Panc1 (cell line): ENCODE data around the gene TXN2. TPM values are rescaled to one million over a fixed set of nuclear protein-coding genes. Genes with fewer than 3 reads are reported as not detected.

ENCODE experiments used
- ATAC-seq: fragments of 200-7000 bp; cut with Tn5 transposase; 2 replicates; pipeline ENCODE4 v1.9.1; 2020; ENCODE audit warnings: mild to moderate bottlenecking, moderate library complexity
- BruUV-seq: library from RNA; stranded (reverse); fragments of 400-500 nt; replicated peaks from 2 replicates; lab custom pipeline; 2021; lab: Mats Ljungman, UMichigan
- CTCF ChIA-PET: fragments of 300-600 bp; sonication (Branson Sonifier 250); formaldehyde crosslinking; loops from one replicate; lab custom pipeline; 2022; ENCODE audit warnings: antibody characterized with exemption; lab: Charles Lee
- POLR2A ChIA-PET: fragments of 300-600 bp; sonication (Branson Sonifier 250); formaldehyde crosslinking; loops from one replicate; lab custom pipeline; 2022; ENCODE audit warnings: antibody characterized with exemption; lab: Charles Lee
- DNase-seq: peaks from one replicate; pipeline ENCODE4 v3.0.0-alpha.2; 2010; ENCODE audit warnings: low read depth, low spot score
- H3K27ac ChIP-seq: 2 replicates; pipeline ENCODE4 v1.5.1; 2011; ENCODE audit warnings: mild to moderate bottlenecking, low read length, inconsistent platforms
- H3K27me3 ChIP-seq: fragments of 200-500 bp; sonication (Bioruptor generic); 2 replicates; pipeline ENCODE4 v1.6.0; 2014; ENCODE audit warnings: low read length, inconsistent platforms; ENCODE audit not compliant: control insufficient read depth, insufficient read depth
- H3K36me3 ChIP-seq: fragments of 200-500 bp; sonication (Bioruptor generic); 2 replicates; pipeline ENCODE4 v1.5.1; 2014; ENCODE audit warnings: inconsistent platforms, mild to moderate bottlenecking, low read length, moderate library complexity; ENCODE audit not compliant: control insufficient read depth, insufficient read depth
- H3K4me1 ChIP-seq: 2 replicates; pipeline ENCODE4 v1.5.1; 2011; ENCODE audit warnings: inconsistent platforms, mild to moderate bottlenecking, low read length, moderate library complexity; ENCODE audit not compliant: control insufficient read depth, insufficient read depth
- H3K4me3 ChIP-seq, 2 experiments: 2 replicates each; pipeline ENCODE4 v1.5.1; 2011 to 2012; ENCODE audit warnings: low read depth in 2 of 2, low read length in 2 of 2, mild to moderate bottlenecking in 2 of 2, inconsistent platforms in 1 of 2, moderate library complexity in 1 of 2
- H3K9me3 ChIP-seq: fragments of 200-500 bp; sonication (Bioruptor generic); 2 replicates; pipeline ENCODE4 v1.5.1; 2014; ENCODE audit warnings: low read depth, mild to moderate bottlenecking, inconsistent platforms, low read length, moderate library complexity; ENCODE audit not compliant: control insufficient read depth, insufficient read depth
- POLR2AphosphoS5 ChIP-seq: IDR thresholded peaks from 2 replicates; pipeline ENCODE4 v1.6.1; 2012; ENCODE audit warnings: mild to moderate bottlenecking, low read depth, low read length, moderate library complexity
- REST ChIP-seq, 2 experiments: IDR thresholded peaks; 2 replicates each; pipeline ENCODE4 v1.6.1; 2011 to 2012; ENCODE audit warnings: low read depth in 2 of 2, control low read depth in 1 of 2, low read length in 1 of 2, mild to moderate bottlenecking in 1 of 2, moderate library complexity in 1 of 2; ENCODE audit not compliant: insufficient read depth in 1 of 2
- SIN3A ChIP-seq: IDR thresholded peaks from 2 replicates; pipeline ENCODE4 v1.6.1; 2012; ENCODE audit warnings: low read depth, mild to moderate bottlenecking, low read length, moderate library complexity, borderline replicate concordance; ENCODE audit not compliant: insufficient read depth
- TCF7L2 ChIP-seq: IDR thresholded peaks from 2 replicates; pipeline ENCODE4 v1.6.1; 2011; ENCODE audit warnings: mild to moderate bottlenecking, low read depth, low read length, inconsistent platforms
- in situ Hi-C: cut with HindIII; loops from 2 replicates; pipeline ENCODE4 v1.10.0; 2016; ENCODE audit warnings: low sequenced_read_pairs, low pct_unique_long_range_greater_than_20kb
- intact Hi-C: fragments of 100-400 bp; cut with micrococcal nuclease; formaldehyde crosslinking; loops from one replicate; pipeline ENCODE4 v1.10.0; 2022; ENCODE audit not compliant: unreplicated experiment
- total RNA-seq: library from RNA; stranded (reverse); gene quantifications from one replicate; pipeline ENCODE4 v1.2.1, GENCODE V29; 2021; ENCODE audit not compliant: unreplicated experiment
- TF ChIP-seq, protein P1 (sequence below): fragments of 450-650 bp; IDR thresholded peaks from 2 replicates; pipeline ENCODE4 v1.5.1; 2017; ENCODE audit warnings: mild to moderate bottlenecking

Gene TXN2
- total RNA-seq, 1 experiment from 2014 or later = 64.1 TPM

GRCh38 chr22:36505998-36506635 lies 24.7 kb upstream of the TXN2 start:
- peak overlapping the region; percentile 48 to 60 for H3K4me3 ChIP-seq
- peaks cover 5% of the 10 kb centered on the region for H3K36me3 ChIP-seq
- no peaks in the 10 kb centered on the region for H3K9me3 ChIP-seq
- ChIA-PET POLR2A (no interaction called here), CTCF (no interaction called here)
- in situ Hi-C loops = no loop called here
- BruUV-seq = no TSS peak
- H3K27me3 ChIP-seq = no peaks in the 10 kb centered on the region
- no peak for DNase-seq
- TF ChIP-seq POLR2AphosphoS5 = no peak
- no peaks in the 10 kb centered on the region for H3K4me1 ChIP-seq
- peak overlapping the region; percentile 63 for H3K27ac ChIP-seq
- intact Hi-C loops = no loop called here
- no peak for ATAC-seq

DNA sequence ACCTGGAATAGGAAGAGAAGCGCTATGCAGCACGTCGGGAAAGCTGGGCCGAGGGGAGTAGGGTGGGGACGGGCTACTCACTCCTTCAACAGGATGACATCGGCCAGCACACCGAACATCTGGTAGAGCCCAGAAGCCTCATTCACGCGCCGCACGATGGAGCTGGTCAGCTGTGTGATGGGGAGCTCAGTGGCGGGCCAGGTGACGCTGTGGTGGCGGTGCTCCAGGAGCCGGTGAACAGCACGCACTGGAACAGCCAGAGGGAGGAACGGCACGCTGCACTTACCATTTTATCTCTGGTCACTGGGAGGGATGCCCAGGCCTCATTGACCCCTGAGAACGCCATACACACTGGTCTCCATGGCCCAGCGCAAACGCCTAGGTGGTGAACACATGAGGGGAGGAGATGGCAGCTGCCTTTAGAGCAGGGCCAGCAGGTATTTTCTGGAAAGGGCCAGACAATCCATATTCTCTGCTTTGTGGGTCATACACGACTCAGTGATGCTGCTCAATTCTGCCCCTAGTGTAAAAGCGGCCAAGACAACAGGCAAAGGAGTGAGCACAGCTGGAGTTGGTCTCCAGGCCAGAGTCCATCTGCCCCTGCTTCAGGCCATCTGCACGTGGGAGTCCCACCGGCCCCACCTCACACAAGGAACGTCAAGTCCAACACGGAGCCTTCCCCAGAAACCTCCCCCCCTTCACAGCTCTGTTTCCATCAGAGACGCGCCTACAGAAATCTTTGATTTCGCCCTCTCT lies 16.6 kb upstream of the TXN2 start:
- intact Hi-C loops = no loop called here
- DNase-seq (no peak), ATAC-seq (peak; percentile 68; the same call in 1 of the 2 replicates)
- POLR2A ChIA-PET = no interaction called here
- no peaks in the 10 kb centered on the region for H3K36me3 ChIP-seq
- TF ChIP-seq REST (IDR thresholded peaks at IDR 0.05; ENCODE audit: insufficient read depth in 1 of 2, low read depth in 2 of 2, low read length in 1 of 2) = no peak
- TF ChIP-seq TCF7L2 = no peak
- TF ChIP-seq POLR2AphosphoS5 = no peak
- TF ChIP-seq, protein P1, sequence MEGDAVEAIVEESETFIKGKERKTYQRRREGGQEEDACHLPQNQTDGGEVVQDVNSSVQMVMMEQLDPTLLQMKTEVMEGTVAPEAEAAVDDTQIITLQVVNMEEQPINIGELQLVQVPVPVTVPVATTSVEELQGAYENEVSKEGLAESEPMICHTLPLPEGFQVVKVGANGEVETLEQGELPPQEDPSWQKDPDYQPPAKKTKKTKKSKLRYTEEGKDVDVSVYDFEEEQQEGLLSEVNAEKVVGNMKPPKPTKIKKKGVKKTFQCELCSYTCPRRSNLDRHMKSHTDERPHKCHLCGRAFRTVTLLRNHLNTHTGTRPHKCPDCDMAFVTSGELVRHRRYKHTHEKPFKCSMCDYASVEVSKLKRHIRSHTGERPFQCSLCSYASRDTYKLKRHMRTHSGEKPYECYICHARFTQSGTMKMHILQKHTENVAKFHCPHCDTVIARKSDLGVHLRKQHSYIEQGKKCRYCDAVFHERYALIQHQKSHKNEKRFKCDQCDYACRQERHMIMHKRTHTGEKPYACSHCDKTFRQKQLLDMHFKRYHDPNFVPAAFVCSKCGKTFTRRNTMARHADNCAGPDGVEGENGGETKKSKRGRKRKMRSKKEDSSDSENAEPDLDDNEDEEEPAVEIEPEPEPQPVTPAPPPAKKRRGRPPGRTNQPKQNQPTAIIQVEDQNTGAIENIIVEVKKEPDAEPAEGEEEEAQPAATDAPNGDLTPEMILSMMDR = no peak
- no peak for TF ChIP-seq SIN3A
- no peaks in the 10 kb centered on the region for H3K4me1 ChIP-seq
- H3K27me3 ChIP-seq = no peaks in the 10 kb centered on the region
- H3K27ac ChIP-seq = no peak overlapping the region
- in situ Hi-C loops = no loop called here
- H3K9me3 ChIP-seq = no peaks in the 10 kb centered on the region
- CTCF ChIA-PET = no interaction called here
- no peak overlapping the region for H3K4me3 ChIP-seq
- BruUV-seq = no TSS peak

DNA sequence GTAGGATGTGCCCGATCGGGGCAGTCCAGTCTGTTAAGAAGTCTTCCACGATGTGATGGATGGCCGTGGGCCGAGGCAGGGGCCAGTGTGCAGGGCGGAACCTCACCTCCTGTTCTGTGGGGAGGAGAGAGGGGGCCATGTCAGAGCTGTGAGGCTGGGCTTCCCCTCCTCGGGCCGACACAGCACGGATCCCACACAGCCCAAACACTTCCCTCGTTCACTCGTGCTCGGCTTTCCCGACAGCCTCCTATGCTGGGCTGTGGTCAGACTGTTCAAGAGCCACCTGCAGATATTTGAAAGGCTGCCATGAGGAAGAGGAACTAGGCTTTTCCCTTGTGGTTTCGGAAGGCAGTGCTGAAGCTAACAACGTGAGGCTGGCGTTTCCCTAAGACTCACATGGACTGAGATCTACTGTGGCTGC lies 12.3 kb upstream of the TXN2 start:
- H3K27me3 ChIP-seq = no peaks in the 10 kb centered on the region
- DNase-seq = no peak
- POLR2A ChIA-PET = no interaction called here
- no TSS peak for BruUV-seq
- intact Hi-C loops = no loop called here
- H3K27ac ChIP-seq = no peak overlapping the region
- no peaks in the 10 kb centered on the region for H3K9me3 ChIP-seq
- H3K4me3 ChIP-seq = no peak overlapping the region
- no peaks in the 10 kb centered on the region for H3K36me3 ChIP-seq
- in situ Hi-C loops = no loop called here
- no peaks in the 10 kb centered on the region for H3K4me1 ChIP-seq
- CTCF ChIA-PET = no interaction called here
- no peak; the same call in 1 of the 2 replicates for ATAC-seq
- TF ChIP-seq SIN3A (no peak), TCF7L2 (no peak), REST (IDR thresholded peaks at IDR 0.05; ENCODE audit: insufficient read depth in 1 of 2, low read depth in 2 of 2, low read length in 1 of 2) (no peak), POLR2AphosphoS5 (no peak)
- TF ChIP-seq, protein P1 = no peak
